ENCODE results near the gene AK4. TPM values are rescaled to one million over a fixed set of nuclear protein-coding genes. Genes with fewer than 3 reads are reported as not detected.

AK4 gene
- polyA plus RNA-seq, 2 of the 4 experiments (the other 2 are of a cell fraction) = 10.6 to 25.9 TPM

DNA sequence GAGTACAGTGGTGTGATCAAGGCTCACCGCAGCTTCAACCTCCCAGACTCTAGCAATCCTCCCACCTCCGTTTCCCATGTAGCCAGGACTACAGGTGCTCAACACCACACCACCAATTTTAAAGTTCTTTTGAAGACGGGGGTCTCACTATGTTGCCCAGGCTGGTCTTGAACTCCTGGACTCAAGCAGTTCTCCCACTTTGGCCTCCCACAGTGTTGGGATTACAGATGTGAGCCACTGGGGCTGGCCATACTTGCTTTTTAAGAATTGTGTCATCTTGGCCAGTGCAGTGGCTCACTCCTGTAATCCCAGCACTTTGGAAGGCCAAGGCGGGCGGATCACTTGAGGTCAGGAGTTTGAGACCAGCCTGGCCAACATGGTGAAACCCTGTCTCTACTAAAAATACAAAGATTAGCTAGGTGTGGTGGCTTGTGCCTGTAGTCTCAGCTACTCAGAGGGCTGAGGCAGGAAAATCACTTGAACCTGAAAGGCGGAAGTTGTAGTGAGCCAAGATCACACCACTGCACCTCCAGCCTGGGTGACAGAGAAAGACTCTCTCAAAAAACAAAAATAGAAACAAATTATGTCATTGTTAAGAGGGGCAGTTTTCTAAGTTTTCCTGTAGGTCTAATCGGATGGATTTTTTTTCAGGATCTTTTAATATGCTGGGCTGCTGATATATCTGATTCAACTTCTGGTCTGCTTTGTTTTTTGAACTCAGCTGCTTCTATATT, 18.7 kb downstream of the AK4 start:
- H3K27ac ChIP-seq = no peak overlapping the region
- CTCF ChIA-PET = interaction anchor here (1.2 kb wide), 1 partner anchor 91 kb away, joined by 3 read pairs; no protein-coding TSS in a partner anchor
- no peak overlapping the region for H3K4me3 ChIP-seq
- peaks cover 6% of the 10 kb centered on the region; the same call in 1 of the 3 replicates for H3K4me1 ChIP-seq
- DNase-seq (ENCODE audit: low read depth in 1 of 2, low spot score in 1 of 2) (no peak), ATAC-seq (no peak), FAIRE-seq (no peak)
- TF ChIP-seq POLR2AphosphoS2 (conservative IDR thresholded peaks at IDR 0.05; ENCODE audit: low read length) (no peak), JUN (IDR thresholded peaks at IDR 0.05) (no peak)
- 94% methylated on average over 5 of the region's 7 CpGs for WGBS (ENCODE audit: missing lambda C conversion rate)
- POLR2A ChIA-PET = no interaction called here
- H3K9me3 ChIP-seq = no peaks in the 10 kb centered on the region
- H3K4me2 ChIP-seq = no peak overlapping the region

DNA sequence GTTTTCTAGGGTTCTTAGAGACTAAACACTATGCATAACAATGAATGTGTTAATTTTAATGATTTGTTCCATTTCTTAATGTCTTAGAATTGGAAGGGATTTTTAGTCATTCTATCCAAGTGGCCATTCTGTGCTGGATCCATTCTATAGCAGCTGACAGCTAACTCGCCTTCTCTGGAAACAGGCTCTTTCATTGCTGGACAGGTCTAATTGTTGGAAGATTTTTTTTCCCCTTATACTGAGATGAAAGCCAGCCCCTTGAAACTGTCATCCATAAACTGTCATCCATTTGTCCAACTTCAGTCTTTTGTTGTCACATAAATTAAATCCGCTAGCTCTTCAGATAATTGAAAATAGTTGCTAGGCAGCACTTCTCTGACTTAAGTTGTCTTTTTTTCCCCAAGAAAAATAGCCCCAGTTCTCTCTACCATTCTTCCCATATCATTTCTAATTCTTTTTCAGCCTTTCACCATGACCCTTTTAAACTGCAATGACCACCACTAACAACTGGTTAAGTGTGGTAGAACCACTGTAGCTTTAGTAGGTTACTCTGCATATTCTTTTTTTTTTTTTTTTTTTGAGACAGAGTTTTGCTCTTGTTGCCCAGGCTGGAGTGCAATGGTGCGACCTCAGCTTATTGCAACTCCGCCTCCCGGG, 19.7 kb downstream of the AK4 start:
- Histone ChIP-seq H3K4me2 (no peak overlapping the region), H3K9me3 (no peaks in the 10 kb centered on the region), H3K4me1 (peaks cover 6% of the 10 kb centered on the region; the same call in 1 of the 3 replicates), H3K4me3 (no peak overlapping the region), H3K27ac (no peak overlapping the region)
- CTCF ChIA-PET = interaction anchor here (1.2 kb wide), 1 partner anchor 92 kb away, joined by 3 read pairs; no protein-coding TSS in a partner anchor
- ATAC-seq (no peak), FAIRE-seq (no peak), DNase-seq (ENCODE audit: low read depth in 1 of 2, low spot score in 1 of 2) (no peak)
- POLR2A ChIA-PET = no interaction called here
- TF ChIP-seq ZC3H11A (IDR thresholded peaks at IDR 0.05) (no peak), NR3C1 (IDR thresholded peaks at IDR 0.05) (no peak)
- 88% methylated on average over 4 of the region's 5 CpGs for WGBS (ENCODE audit: missing lambda C conversion rate)

DNA sequence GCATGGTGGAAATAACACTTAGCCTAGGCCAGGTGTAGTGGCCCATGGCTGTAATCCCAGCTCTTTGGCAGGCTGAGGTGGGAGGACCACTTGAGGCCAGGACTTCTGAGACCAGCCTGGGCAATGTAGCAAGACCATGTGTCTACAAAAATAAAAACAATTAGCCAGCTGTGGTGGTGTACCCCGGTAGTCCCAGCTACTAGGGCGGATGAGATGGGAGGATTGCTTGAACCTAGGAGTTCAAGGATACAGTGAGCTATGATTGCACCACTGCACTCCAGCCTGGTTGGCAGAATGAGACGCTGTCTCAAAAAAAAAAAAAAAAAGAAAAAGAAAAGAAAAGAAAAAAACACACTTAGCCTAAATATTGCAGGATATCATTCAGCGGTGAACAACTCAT, 20.9 kb downstream of the AK4 start:
- no peak overlapping the region for H3K4me3 ChIP-seq
- FAIRE-seq (no peak), DNase-seq (ENCODE audit: low read depth in 1 of 2, low spot score in 1 of 2) (no peak), ATAC-seq (no peak)
- TF ChIP-seq, protein P1, sequence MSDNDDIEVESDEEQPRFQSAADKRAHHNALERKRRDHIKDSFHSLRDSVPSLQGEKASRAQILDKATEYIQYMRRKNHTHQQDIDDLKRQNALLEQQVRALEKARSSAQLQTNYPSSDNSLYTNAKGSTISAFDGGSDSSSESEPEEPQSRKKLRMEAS (IDR thresholded peaks at IDR 0.05) = no peak
- no peak for TF ChIP-seq RFX5 (IDR thresholded peaks at IDR 0.05)
- H3K4me1 ChIP-seq = peaks cover 6% of the 10 kb centered on the region; the same call in 1 of the 3 replicates
- ChIA-PET CTCF (interaction anchor here (1.1 kb wide), 1 partner anchor 40 kb away, joined by 3 read pairs; no protein-coding TSS in a partner anchor), POLR2A (no interaction called here)
- WGBS (ENCODE audit: missing lambda C conversion rate) = 88% methylated on average over 4 of the region's 4 CpGs
- H3K4me2 ChIP-seq = no peak overlapping the region
- H3K9me3 ChIP-seq = no peaks in the 10 kb centered on the region
- no peak overlapping the region for H3K27ac ChIP-seq

DNA sequence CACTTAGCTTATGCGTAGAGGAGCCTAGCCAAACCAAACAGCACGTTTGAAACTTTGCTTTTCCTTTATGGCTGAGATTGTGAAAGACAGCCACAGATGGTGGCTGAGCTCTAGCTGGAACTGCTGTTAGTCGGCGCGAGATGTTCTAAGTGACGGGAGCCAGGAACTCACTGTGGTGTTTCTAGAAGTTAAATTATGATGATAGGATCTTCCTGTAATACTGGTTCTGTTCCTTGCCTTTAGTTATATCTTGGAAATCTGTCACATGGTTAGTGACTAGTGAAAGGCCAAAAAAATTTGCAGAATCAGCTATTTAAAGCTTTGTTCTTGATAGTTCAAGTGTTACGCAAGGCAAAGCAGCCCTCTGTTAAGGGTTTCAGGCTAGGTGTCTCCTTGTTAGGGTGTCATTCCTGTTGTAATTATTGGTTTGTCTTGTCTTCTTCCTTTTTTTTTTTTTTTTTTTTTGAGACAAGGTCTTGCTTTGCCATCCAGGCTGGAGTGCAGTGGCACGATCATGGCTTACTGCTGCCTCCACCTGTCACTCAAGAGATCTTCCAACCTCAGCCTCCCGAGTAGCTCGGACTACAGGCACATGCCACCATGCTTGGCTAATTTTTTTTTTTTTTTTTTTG, 22.6 kb downstream of the AK4 start:
- TF ChIP-seq JUNB (IDR thresholded peaks at IDR 0.05) (no peak), FOSL2 (IDR thresholded peaks at IDR 0.05) (no peak), FOSL2 (CRISPR knock-in tag; IDR thresholded peaks at IDR 0.05) (no peak), MAFK (IDR thresholded peaks at IDR 0.05; ENCODE audit: partially characterized antibody) (peak; percentile 89), KDM1A (IDR thresholded peaks at IDR 0.05; ENCODE audit: low read depth) (no peak), NPAS2 (CRISPR knock-in tag; IDR thresholded peaks at IDR 0.05; ENCODE audit: borderline replicate concordance) (no peak), HOXB5 (CRISPR knock-in tag; IDR thresholded peaks at IDR 0.05) (no peak)
- Histone ChIP-seq H3K4me3 (no peak overlapping the region), H3K4me2 (no peak overlapping the region), H3K27ac (no peak overlapping the region), H3K4me1 (peaks cover 6% of the 10 kb centered on the region; the same call in 2 of the 3 replicates), H3K9me3 (no peaks in the 10 kb centered on the region)
- 84% methylated on average over 10 of the region's 10 CpGs for WGBS (ENCODE audit: missing lambda C conversion rate)
- FAIRE-seq = no peak
- DNase-seq (ENCODE audit: low read depth in 1 of 2, low spot score in 1 of 2) = no peak
- POLR2A ChIA-PET = no interaction called here
- CTCF ChIA-PET = no interaction called here
- no peak for ATAC-seq

DNA sequence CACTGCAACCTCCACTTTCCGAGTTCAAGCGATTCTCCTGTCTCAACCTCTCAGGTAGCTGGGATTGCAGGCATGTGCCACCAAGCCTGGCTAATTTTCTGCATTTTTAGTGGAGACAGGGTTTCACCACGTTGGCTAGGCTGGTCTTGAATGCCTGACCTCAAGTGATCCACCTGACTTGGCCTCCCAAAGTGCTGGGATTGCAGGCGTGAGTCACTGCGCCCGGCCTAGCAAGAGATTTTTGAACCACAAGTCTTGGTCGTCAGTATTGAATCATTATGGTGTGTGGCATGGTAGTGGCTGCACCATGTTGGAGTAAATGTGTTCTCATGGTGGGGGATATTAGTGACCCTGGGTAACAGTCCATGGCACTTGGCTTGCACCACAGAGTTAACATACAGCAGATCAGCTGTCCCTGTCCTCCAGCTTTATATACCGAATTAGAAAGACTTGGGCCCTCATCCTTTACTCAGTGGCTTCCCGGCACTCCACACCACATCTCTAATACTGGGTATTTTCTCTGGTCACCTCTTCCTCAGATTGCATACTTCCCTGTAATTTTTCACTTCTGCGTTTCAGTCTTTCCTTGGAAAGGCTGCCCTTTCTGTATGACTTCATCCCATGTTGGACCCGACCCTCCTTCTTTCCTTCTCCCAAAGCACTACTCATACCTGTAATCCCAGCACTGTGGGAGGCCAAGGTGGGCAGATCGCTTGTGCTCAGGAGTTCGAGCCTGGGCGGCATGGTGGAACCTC, 25.1 kb downstream of the AK4 start:
- H3K27ac ChIP-seq = no peak overlapping the region
- no peak overlapping the region for H3K4me3 ChIP-seq
- POLR2A ChIA-PET = no interaction called here
- DNase-seq (ENCODE audit: low read depth in 1 of 2, low spot score in 1 of 2) (no peak), ATAC-seq (no peak), FAIRE-seq (no peak)
- peaks cover 16% of the 10 kb centered on the region for H3K4me1 ChIP-seq
- WGBS (ENCODE audit: missing lambda C conversion rate) = 87% methylated on average over 10 of the region's 14 CpGs
- CTCF ChIA-PET = interaction anchor here (0.6 to 0.7 kb wide), 2 partner anchors 23 to 183 kb away, joined by 3 read pairs; no protein-coding TSS in a partner anchor
- no peak overlapping the region for H3K4me2 ChIP-seq
- no peaks in the 10 kb centered on the region for H3K9me3 ChIP-seq
- TF ChIP-seq, protein P1 (IDR thresholded peaks at IDR 0.05) = no peak
- TF ChIP-seq CBX2 (IDR thresholded peaks at IDR 0.05; ENCODE audit: borderline replicate concordance, low read depth) = no peak
- no peak for TF ChIP-seq MYC (IDR thresholded peaks at IDR 0.05; ENCODE audit: borderline replicate concordance, low read length)
- TF ChIP-seq, protein P2, sequence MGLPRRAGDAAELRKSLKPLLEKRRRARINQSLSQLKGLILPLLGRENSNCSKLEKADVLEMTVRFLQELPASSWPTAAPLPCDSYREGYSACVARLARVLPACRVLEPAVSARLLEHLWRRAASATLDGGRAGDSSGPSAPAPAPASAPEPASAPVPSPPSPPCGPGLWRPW (IDR thresholded peaks at IDR 0.05) = no peak
- TF ChIP-seq ESRRA (IDR thresholded peaks at IDR 0.05; ENCODE audit: borderline replicate concordance, low read length) = no peak
- TF ChIP-seq KDM5A (IDR thresholded peaks at IDR 0.05) = no peak
- no peak for TF ChIP-seq CHD2 (IDR thresholded peaks at IDR 0.05; ENCODE audit: low read length, partially characterized antibody)
- TF ChIP-seq FOXS1 (CRISPR knock-in tag; IDR thresholded peaks at IDR 0.05) = no peak
